GM12878 (cell line): ENCODE results near the gene UNK. TPM values are rescaled to one million over a fixed set of nuclear protein-coding genes. Genes with fewer than 3 reads are reported as not detected.
"Not testable (repeated sequence)": the region's sequence is repeated elsewhere in the genome, so short reads cannot be mapped to it uniquely, and the experiment has no call there.

Experiments used
- ATAC-seq: fragments of 200-7000 bp; cut with Tn5 transposase; 3 replicates; pipeline ENCODE4 v1.9.1; 2020; ENCODE audit warnings: mild to moderate bottlenecking, moderate library complexity
- BruUV-seq: library from RNA; stranded (reverse); fragments of 400-500 nt; replicated peaks from 2 replicates; lab custom pipeline; 2021; lab: Mats Ljungman, UMichigan
- CTCF ChIA-PET: fragments of 300-600 bp; sonication (Branson Sonifier 250); formaldehyde crosslinking; extraction: SDS; loops from one replicate; lab custom pipeline; 2021; ENCODE audit warnings: inconsistent platforms; lab: Yijun Ruan, JAX
- POLR2A ChIA-PET: fragments of 350-600 bp; formaldehyde crosslinking; extraction: SDS; loops from one replicate; lab custom pipeline; 2021; ENCODE audit warnings: inconsistent platforms; lab: Charles Lee
- RAD21 ChIA-PET: fragments of 300-600 bp; sonication (Branson Sonifier 250); formaldehyde crosslinking; loops from one replicate; lab custom pipeline; 2023; ENCODE audit warnings: antibody characterized with exemption; ENCODE audit not compliant: unreplicated experiment; lab: Charles Lee
- SMC1A ChIA-PET: fragments of 300-600 bp; sonication (Branson Sonifier 250); formaldehyde crosslinking; loops from one replicate; lab custom pipeline; 2023; ENCODE audit not compliant: unreplicated experiment, uncharacterized antibody; lab: Charles Lee
- DNase-seq: peaks from one replicate; pipeline ENCODE4 v3.0.0-alpha.2; 2011; ENCODE audit warnings: low read depth, low spot score
- FAIRE-seq: peaks from 3 replicates; lab custom pipeline; 2011; peaks lifted over from hg19 to GRCh38; lab: Jason Lieb, UNC
- H2AFZ ChIP-seq: 2 replicates; pipeline ENCODE4 v1.6.0; 2011; ENCODE audit warnings: low read depth, low read length, control low read depth; ENCODE audit not compliant: control insufficient read depth
- H3K27ac ChIP-seq: 2 replicates; pipeline ENCODE4 v1.5.1; 2011; ENCODE audit warnings: control low read depth; ENCODE audit not compliant: control insufficient read depth, insufficient read depth
- H3K27me3 ChIP-seq, 2 experiments: replicated peaks in 1 of 2; 2 replicates each; pipeline versions ENCODE4 v1.6.0 to v1.6.1; 2011; ENCODE audit warnings: low read length in 1 of 2; ENCODE audit not compliant: control insufficient read depth in 2 of 2, insufficient read depth in 2 of 2
- H3K36me3 ChIP-seq, 2 experiments: 2 replicates each; pipeline ENCODE4 v1.5.1; 2011; ENCODE audit warnings: low read length in 1 of 2; ENCODE audit not compliant: control insufficient read depth in 2 of 2, insufficient read depth in 2 of 2
- H3K4me1 ChIP-seq: 2 replicates; pipeline ENCODE4 v1.6.1; 2011; ENCODE audit warnings: mild to moderate bottlenecking, low read length, moderate library complexity, mixed read lengths; ENCODE audit not compliant: control insufficient read depth, insufficient read depth
- H3K4me2 ChIP-seq: 2 replicates; pipeline ENCODE4 v1.6.0; 2011; ENCODE audit warnings: control low read depth; ENCODE audit not compliant: control insufficient read depth, insufficient read depth
- H3K4me3 ChIP-seq: fragments of 200-600 bp; sonication (generic); 2 replicates; pipeline ENCODE4 v1.5.1; 2016
- H3K79me2 ChIP-seq: 2 replicates; pipeline ENCODE4 v1.6.0; 2011; ENCODE audit warnings: low read length; ENCODE audit not compliant: control insufficient read depth, insufficient read depth
- H3K9ac ChIP-seq: 2 replicates; pipeline ENCODE4 v1.8.0; 2011; ENCODE audit warnings: low read length, control low read depth, mixed read lengths; ENCODE audit not compliant: control insufficient read depth, insufficient read depth
- H3K9me3 ChIP-seq: replicated peaks from 3 replicates; pipeline ENCODE4 v1.5.1; 2011; ENCODE audit warnings: mild to moderate bottlenecking, low read length; ENCODE audit not compliant: control insufficient read depth, insufficient read depth
- H4K20me1 ChIP-seq: 2 replicates; pipeline ENCODE4 v1.6.0; 2011; ENCODE audit not compliant: control insufficient read depth, insufficient read depth
- BACH1 ChIP-seq: fragments of 450-650 bp; IDR thresholded peaks from 2 replicates; pipeline ENCODE4 v1.6.1; 2017; ENCODE audit warnings: mild to moderate bottlenecking, borderline replicate concordance
- BMI1 ChIP-seq: fragments of 450-650 bp; IDR thresholded peaks from 2 replicates; pipeline ENCODE4 v1.6.1; 2016; ENCODE audit warnings: mild to moderate bottlenecking, moderate library complexity, borderline replicate concordance
- HDGF ChIP-seq: fragments of 450-650 bp; IDR thresholded peaks from 2 replicates; pipeline ENCODE4 v1.6.1; 2016; ENCODE audit warnings: antibody characterized with exemption
- MLLT1 ChIP-seq: fragments of 450-650 bp; IDR thresholded peaks from 2 replicates; pipeline ENCODE4 v1.6.1; 2016; ENCODE audit warnings: mild to moderate bottlenecking
- POLR2AphosphoS5 ChIP-seq: IDR thresholded peaks from 2 replicates; pipeline ENCODE4 v1.6.1; 2011; ENCODE audit warnings: mild to moderate bottlenecking, low read length, inconsistent platforms
- TAF1 ChIP-seq: IDR thresholded peaks from 2 replicates; pipeline ENCODE4 v1.6.1; 2011; ENCODE audit warnings: mild to moderate bottlenecking, low read depth, low read length, borderline replicate concordance
- WGBS: methylation state at CpG from one replicate; pipeline ENCODE4 v1.1.6; 2016; ENCODE audit warnings: low lambda C conversion rate; ENCODE audit not compliant: insufficient replicate concordance, insufficient coverage; ENCODE audit errors: missing lambda C conversion rate; 5-methylcytosine and 5-hydroxymethylcytosine counted together
- in situ Hi-C: fragments of 300-500 bp; cut with MboI; formaldehyde crosslinking; loops from 9 replicates; pipeline ENCODE4 v1.14.3; 2018; ENCODE audit warnings: mixed read lengths
- intact Hi-C: fragments of 100-400 bp; cut with micrococcal nuclease; formaldehyde crosslinking; loops from one replicate; pipeline ENCODE4 v1.14.2; 2022; ENCODE audit not compliant: unreplicated experiment
- polyA plus RNA-seq, 11 experiments: library from polyadenylated mRNA; depleted of rRNA in 4 of 11; unstranded in 6 of 11; stranded (reverse) in 5 of 11; fragments of >200 nt; fragmentation: Nextera tagmentation in 4 of 11; fragmentation: Illumina TruSeq in 1 of 11; extraction: Ambion mirVana in 4 of 11; extraction: Trizol in 1 of 11; gene quantifications; 1 replicate in 1 of 11; 2 replicates in 10 of 11; pipeline versions ENCODE4 v1.2.1 to v1.2.3, GENCODE V29; 2011 to 2016; ENCODE audit warnings: inconsistent platforms in 2 of 11, missing spikeins in 2 of 11, low read depth in 1 of 11
- total RNA-seq, 4 experiments: library from RNA; depleted of rRNA in 3 of 4; stranded (reverse); fragments of >200 nt in 3 of 4; fragmentation: Illumina TruSeq in 1 of 4; extraction: Trizol in 1 of 4; gene quantifications; 2 replicates each; pipeline versions ENCODE4 v1.2.1 to v1.2.3, GENCODE V29; 2013 to 2021

UNK gene
- total and polyA plus RNA-seq, 10 of the 15 experiments (the other 5 are each of a cell fraction or from before 2014, with no cell fraction given), result 8.9 to 34.5 (median 27.3) TPM

- FAIRE-seq, result peak; percentile 27
- DNase-seq, ATAC-seq, H3K9me3 ChIP-seq, H3K4me1 ChIP-seq, H2AFZ ChIP-seq, in situ Hi-C loops, H3K27me3 ChIP-seq: not testable (repeated sequence)
- POLR2A ChIA-PET, result interaction anchor here (0.6 to 5.3 kb wide), 13 partner anchors 8 to 120 kb away, joined by 3 to 40 read pairs (median 11); partner anchors contain the start of genes GALK1 and UNC13D
- Histone ChIP-seq H3K36me3 (peaks cover 0 to 18% of the 10 kb centered on the region in 2 experiments), H3K27ac (peak overlapping the region; percentile 90), H3K4me3 (peak overlapping the region; percentile 88), H3K79me2 (peaks cover 30% of the 10 kb centered on the region), H3K9ac (peak overlapping the region; percentile 91), H4K20me1 (peaks cover 10% of the 10 kb centered on the region), H3K4me2 (peak overlapping the region; percentile 81)
- TSS peak; percentile 66 for BruUV-seq
- CTCF ChIA-PET, result interaction anchor here (0.6 to 5.4 kb wide), 14 partner anchors 9 to 197 kb away, joined by 3 to 32 read pairs (median 4); partner anchors contain the start of genes GALK1, TRIM65 and WBP2
- intact Hi-C loops, result loop anchor here (2.0 to 5.0 kb wide), 2 partner anchors 77 to 119 kb away; partner anchors contain the start of genes TRIM65 and WBP2
- TF ChIP-seq POLR2AphosphoS5 (peak; percentile 82), TAF1 (peak; percentile 13; the same call in 1 of the 2 replicates), HDGF (0 out of 2 replicates have a peak, but pooled peaks have one; percentile 27), BACH1 (peak; percentile 14; the same call in 1 of the 2 replicates), BMI1 (peak; percentile 13; the same call in 1 of the 2 replicates), MLLT1 (0 out of 2 replicates have a peak, but pooled peaks have one; percentile 40)
- SMC1A ChIA-PET, result interaction anchor here (1.0 to 2.4 kb wide), 6 partner anchors 9 to 47 kb away, joined by 3 to 12 read pairs (median 5); partner anchors contain the start of gene GALK1
- WGBS, result 0% methylated on average over 19 of the region's 19 CpGs
- RAD21 ChIA-PET, result interaction anchor here (0.6 to 2.1 kb wide), 3 partner anchors 24 to 178 kb away, joined by 3 to 17 read pairs (median 3); no protein-coding TSS in a partner anchor
Measured at GRCh38 chr17:75778066-75778860, 6.3 kb upstream of the UNK start.
